SK-N-SH (cell line): Measurements from ENCODE around the gene KDM4C. TPM values are rescaled to one million over a fixed set of nuclear protein-coding genes. Genes with fewer than 3 reads are reported as not detected.

ENCODE experiments used
- CTCF ChIA-PET: fragments of 300-600, 350-600 bp; formaldehyde crosslinking; extraction: SDS; loops from one replicate; lab custom pipeline; 2021; lab: Yijun Ruan, JAX
- POLR2A ChIA-PET: fragments of 350-600 bp; sonication (Branson Sonifier 250); formaldehyde crosslinking; extraction: SDS; loops from one replicate; lab custom pipeline; 2020; ENCODE audit warnings: antibody characterized with exemption, inconsistent platforms; lab: Yijun Ruan, JAX
- DNase-seq: peaks from one replicate; pipeline ENCODE4 v3.0.0; 2012
- H2AFZ ChIP-seq: fragments of 200-600 bp; sonication (generic); 2 replicates; pipeline ENCODE4 v1.8.1; 2016; ENCODE audit warnings: antibody characterized with exemption, mild to moderate bottlenecking, low read depth
- H3F3A ChIP-seq: fragments of 200-600 bp; sonication (generic); replicated peaks from 2 replicates; pipeline ENCODE3; 2016; ENCODE audit warnings: antibody characterized with exemption, mild to moderate bottlenecking; ENCODE audit not compliant: insufficient read depth
- H3K27ac ChIP-seq, 2 experiments: fragments of 200-500 bp in 1 of 2; fragments of 200-600 bp in 1 of 2; sonication (Bioruptor generic) in 1 of 2; sonication (generic), shearing (Covaris generic) in 1 of 2; 2 replicates each; pipeline versions ENCODE4 v1.5.1 to v1.6.1; 2014 to 2016; ENCODE audit warnings: low read depth in 2 of 2, inconsistent platforms in 1 of 2, low read length in 1 of 2, mild to moderate bottlenecking in 1 of 2, mixed read lengths in 1 of 2
- H3K27me3 ChIP-seq: fragments of 200-600 bp; sonication (generic), shearing (Covaris generic); 2 replicates; pipeline ENCODE4 v1.6.1; 2016; ENCODE audit warnings: mixed run types; ENCODE audit not compliant: insufficient read depth
- H3K36me3 ChIP-seq, 2 experiments: fragments of 200-500 bp in 1 of 2; fragments of 200-600 bp in 1 of 2; sonication (Bioruptor generic) in 1 of 2; sonication (generic) in 1 of 2; replicated peaks in 1 of 2; 2 replicates each; pipeline versions ENCODE3 to v1.5.1; 2014 to 2016; ENCODE audit warnings: low read length in 1 of 2, mild to moderate bottlenecking in 1 of 2; ENCODE audit not compliant: insufficient read depth in 2 of 2, control insufficient read depth in 1 of 2
- H3K4me1 ChIP-seq, 2 experiments: fragments of 200-500 bp in 1 of 2; fragments of 200-600 bp in 1 of 2; sonication (Bioruptor generic) in 1 of 2; sonication (generic), shearing (Covaris generic) in 1 of 2; 2 replicates each; pipeline versions ENCODE4 v1.5.1 to v1.6.1; 2014 to 2016; ENCODE audit warnings: low read depth in 1 of 2, low read length in 1 of 2, mixed run types in 1 of 2; ENCODE audit not compliant: insufficient read depth in 2 of 2, control insufficient read depth in 1 of 2
- H3K4me2 ChIP-seq: fragments of 200-600 bp; sonication (generic), shearing (Covaris generic); 2 replicates; pipeline ENCODE4 v1.6.1; 2017; ENCODE audit warnings: mixed run types
- H3K4me3 ChIP-seq, 2 experiments: fragments of 200-500 bp in 1 of 2; fragments of 200-600 bp in 1 of 2; sonication (Bioruptor generic) in 1 of 2; sonication (generic), shearing (Covaris generic) in 1 of 2; 2 replicates each; pipeline versions ENCODE4 v1.5.1 to v1.8.1; 2014 to 2016; ENCODE audit warnings: low read depth in 2 of 2, inconsistent platforms in 1 of 2, low read length in 1 of 2, mild to moderate bottlenecking in 1 of 2, mixed read lengths in 1 of 2, moderate library complexity in 1 of 2
- H3K79me2 ChIP-seq: fragments of 200-600 bp; sonication (generic); 2 replicates; pipeline ENCODE4 v1.8.1; 2017; ENCODE audit warnings: mild to moderate bottlenecking; ENCODE audit not compliant: insufficient read depth
- H3K9ac ChIP-seq: fragments of 200-600 bp; sonication (generic); 2 replicates; pipeline ENCODE4 v1.6.1; 2017; ENCODE audit warnings: mixed run types
- H3K9me2 ChIP-seq: fragments of 200-600 bp; sonication (generic); 2 replicates; pipeline ENCODE4 v1.6.1; 2017; ENCODE audit warnings: mixed run types
- H3K9me3 ChIP-seq: fragments of 200-600 bp; sonication (generic); 2 replicates; pipeline ENCODE4 v1.6.1; 2017; ENCODE audit warnings: mixed run types, mild to moderate bottlenecking, moderate library complexity
- H4K20me1 ChIP-seq: fragments of 200-600 bp; sonication (generic); 2 replicates; pipeline ENCODE4 v1.6.1; 2017; ENCODE audit warnings: mild to moderate bottlenecking, mixed run types; ENCODE audit not compliant: insufficient read depth
- ELF1 ChIP-seq: IDR thresholded peaks from 2 replicates; pipeline ENCODE4 v1.4.0; 2012
- FOSL2 ChIP-seq: IDR thresholded peaks from 2 replicates; pipeline ENCODE4 v1.4.0; 2012; ENCODE audit warnings: low read depth, mild to moderate bottlenecking, moderate library complexity, borderline replicate concordance
- FOXJ3 ChIP-seq: sonication (generic); formaldehyde crosslinking; IDR thresholded peaks from 2 replicates; pipeline ENCODE4 v1.5.1; 2020; ENCODE audit warnings: mild to moderate bottlenecking, missing genetic modification reagents
- GATA2 ChIP-seq: sonication (generic); formaldehyde crosslinking; IDR thresholded peaks from 2 replicates; pipeline ENCODE4 v1.5.0; 2020; ENCODE audit warnings: mild to moderate bottlenecking, missing genetic modification reagents
- IRF3 ChIP-seq: fragments of 150-350 bp; IDR thresholded peaks from 2 replicates; pipeline ENCODE4 v1.6.1; 2016; ENCODE audit warnings: mild to moderate bottlenecking, low read depth, low read length
- JUND ChIP-seq: IDR thresholded peaks from 2 replicates; pipeline ENCODE4 v1.4.0; 2012
- RAD21 ChIP-seq: IDR thresholded peaks from 2 replicates; pipeline ENCODE4 v1.6.1; 2012; ENCODE audit warnings: mild to moderate bottlenecking, low read length
- RCOR1 ChIP-seq: fragments of 150-350 bp; IDR thresholded peaks from 2 replicates; pipeline ENCODE4 v1.6.1; 2017; ENCODE audit warnings: antibody characterized with exemption, low read length
- RFX5 ChIP-seq: IDR thresholded peaks from 2 replicates; pipeline ENCODE4 v1.6.1; 2012; ENCODE audit warnings: mild to moderate bottlenecking, improper control_type of control experiment, low read length
- RXRA ChIP-seq: IDR thresholded peaks from 2 replicates; pipeline ENCODE4 v1.4.0; 2012; ENCODE audit warnings: low read depth, mild to moderate bottlenecking, borderline replicate concordance
- SIN3A ChIP-seq: IDR thresholded peaks from 2 replicates; pipeline ENCODE4 v1.6.1; 2012; ENCODE audit warnings: low read depth, mild to moderate bottlenecking, low read length, moderate library complexity, borderline replicate concordance
- SMC3 ChIP-seq: IDR thresholded peaks from 2 replicates; pipeline ENCODE4 v1.6.1; 2012; ENCODE audit warnings: low read depth, low read length, improper control_type of control experiment
- USF2 ChIP-seq: fragments of 150-350 bp; IDR thresholded peaks from 2 replicates; pipeline ENCODE4 v1.6.1; 2017; ENCODE audit warnings: antibody characterized with exemption, low read length, low read depth, borderline replicate concordance
- WGBS: methylation state at CpG from one replicate; pipeline ENCODE4 v1.1.6; 2017; ENCODE audit warnings: low lambda C conversion rate; 5-methylcytosine and 5-hydroxymethylcytosine counted together
- polyA plus RNA-seq, 3 experiments: library from polyadenylated mRNA; depleted of rRNA; stranded (reverse); fragments of >200 nt; gene quantifications; 2 replicates each; pipeline ENCODE4 v1.2.3, GENCODE V29; 2012
- TF ChIP-seq, protein P1 (sequence below): IDR thresholded peaks from 2 replicates; pipeline ENCODE4 v1.6.1; 2012; ENCODE audit warnings: mild to moderate bottlenecking, low read depth, low read length, moderate library complexity
- TF ChIP-seq, protein P2 (sequence below): IDR thresholded peaks from 2 replicates; pipeline ENCODE4 v1.4.0; 2012; ENCODE audit warnings: low read depth, borderline replicate concordance
- TF ChIP-seq, protein P3 (sequence below): IDR thresholded peaks from 2 replicates; pipeline ENCODE4 v1.4.0; 2012; ENCODE audit warnings: low read depth, borderline replicate concordance

KDM4C gene
- polyA plus RNA-seq, 1 of the 3 experiments (the other 2 are of a cell fraction) = 9.4 TPM

- no peaks in the 10 kb centered on the region for H3K27me3 ChIP-seq
- no peaks in the 10 kb centered on the region for H3F3A ChIP-seq
- WGBS = 92% methylated on average over 3 of the region's 3 CpGs
- no peak overlapping the region for H3K4me2 ChIP-seq
- H3K9ac ChIP-seq = no peak overlapping the region
- no peak overlapping the region for H2AFZ ChIP-seq
- POLR2A ChIA-PET = no interaction called here
- H3K36me3 ChIP-seq = no peaks in the 10 kb centered on the region
- H3K79me2 ChIP-seq = no peaks in the 10 kb centered on the region
- TF ChIP-seq, protein P1, sequence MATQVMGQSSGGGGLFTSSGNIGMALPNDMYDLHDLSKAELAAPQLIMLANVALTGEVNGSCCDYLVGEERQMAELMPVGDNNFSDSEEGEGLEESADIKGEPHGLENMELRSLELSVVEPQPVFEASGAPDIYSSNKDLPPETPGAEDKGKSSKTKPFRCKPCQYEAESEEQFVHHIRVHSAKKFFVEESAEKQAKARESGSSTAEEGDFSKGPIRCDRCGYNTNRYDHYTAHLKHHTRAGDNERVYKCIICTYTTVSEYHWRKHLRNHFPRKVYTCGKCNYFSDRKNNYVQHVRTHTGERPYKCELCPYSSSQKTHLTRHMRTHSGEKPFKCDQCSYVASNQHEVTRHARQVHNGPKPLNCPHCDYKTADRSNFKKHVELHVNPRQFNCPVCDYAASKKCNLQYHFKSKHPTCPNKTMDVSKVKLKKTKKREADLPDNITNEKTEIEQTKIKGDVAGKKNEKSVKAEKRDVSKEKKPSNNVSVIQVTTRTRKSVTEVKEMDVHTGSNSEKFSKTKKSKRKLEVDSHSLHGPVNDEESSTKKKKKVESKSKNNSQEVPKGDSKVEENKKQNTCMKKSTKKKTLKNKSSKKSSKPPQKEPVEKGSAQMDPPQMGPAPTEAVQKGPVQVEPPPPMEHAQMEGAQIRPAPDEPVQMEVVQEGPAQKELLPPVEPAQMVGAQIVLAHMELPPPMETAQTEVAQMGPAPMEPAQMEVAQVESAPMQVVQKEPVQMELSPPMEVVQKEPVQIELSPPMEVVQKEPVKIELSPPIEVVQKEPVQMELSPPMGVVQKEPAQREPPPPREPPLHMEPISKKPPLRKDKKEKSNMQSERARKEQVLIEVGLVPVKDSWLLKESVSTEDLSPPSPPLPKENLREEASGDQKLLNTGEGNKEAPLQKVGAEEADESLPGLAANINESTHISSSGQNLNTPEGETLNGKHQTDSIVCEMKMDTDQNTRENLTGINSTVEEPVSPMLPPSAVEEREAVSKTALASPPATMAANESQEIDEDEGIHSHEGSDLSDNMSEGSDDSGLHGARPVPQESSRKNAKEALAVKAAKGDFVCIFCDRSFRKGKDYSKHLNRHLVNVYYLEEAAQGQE = no peak
- TF ChIP-seq FOSL2 (no peak), USF2 (no peak), FOXJ3 (no peak), IRF3 (no peak), GATA2 (CRISPR knock-in tag) (no peak), RFX5 (no peak), SMC3 (no peak), RAD21 (no peak), ELF1 (no peak), RXRA (no peak), JUND (no peak), RCOR1 (no peak), SIN3A (no peak)
- TF ChIP-seq, protein P2, sequence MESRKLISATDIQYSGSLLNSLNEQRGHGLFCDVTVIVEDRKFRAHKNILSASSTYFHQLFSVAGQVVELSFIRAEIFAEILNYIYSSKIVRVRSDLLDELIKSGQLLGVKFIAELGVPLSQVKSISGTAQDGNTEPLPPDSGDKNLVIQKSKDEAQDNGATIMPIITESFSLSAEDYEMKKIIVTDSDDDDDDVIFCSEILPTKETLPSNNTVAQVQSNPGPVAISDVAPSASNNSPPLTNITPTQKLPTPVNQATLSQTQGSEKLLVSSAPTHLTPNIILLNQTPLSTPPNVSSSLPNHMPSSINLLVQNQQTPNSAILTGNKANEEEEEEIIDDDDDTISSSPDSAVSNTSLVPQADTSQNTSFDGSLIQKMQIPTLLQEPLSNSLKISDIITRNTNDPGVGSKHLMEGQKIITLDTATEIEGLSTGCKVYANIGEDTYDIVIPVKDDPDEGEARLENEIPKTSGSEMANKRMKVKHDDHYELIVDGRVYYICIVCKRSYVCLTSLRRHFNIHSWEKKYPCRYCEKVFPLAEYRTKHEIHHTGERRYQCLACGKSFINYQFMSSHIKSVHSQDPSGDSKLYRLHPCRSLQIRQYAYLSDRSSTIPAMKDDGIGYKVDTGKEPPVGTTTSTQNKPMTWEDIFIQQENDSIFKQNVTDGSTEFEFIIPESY = no peak
- TF ChIP-seq, protein P3, sequence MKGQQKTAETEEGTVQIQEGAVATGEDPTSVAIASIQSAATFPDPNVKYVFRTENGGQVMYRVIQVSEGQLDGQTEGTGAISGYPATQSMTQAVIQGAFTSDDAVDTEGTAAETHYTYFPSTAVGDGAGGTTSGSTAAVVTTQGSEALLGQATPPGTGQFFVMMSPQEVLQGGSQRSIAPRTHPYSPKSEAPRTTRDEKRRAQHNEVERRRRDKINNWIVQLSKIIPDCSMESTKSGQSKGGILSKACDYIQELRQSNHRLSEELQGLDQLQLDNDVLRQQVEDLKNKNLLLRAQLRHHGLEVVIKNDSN = no peak
- no peaks in the 10 kb centered on the region for H4K20me1 ChIP-seq
- H3K4me1 ChIP-seq = peaks cover 0 to 12% of the 10 kb centered on the region in 2 experiments; a peak in 2 of 4 replicates
- H3K9me3 ChIP-seq = no peaks in the 10 kb centered on the region
- H3K4me3 ChIP-seq = no peak overlapping the region
- no peak overlapping the region for H3K27ac ChIP-seq
- CTCF ChIA-PET = interaction anchor here (0.7 kb wide), 1 partner anchor 21 kb away, joined by 3 read pairs; no protein-coding TSS in a partner anchor
- DNase-seq = no peak
- no peaks in the 10 kb centered on the region for H3K9me2 ChIP-seq
Measured at GRCh38 chr9:6929441-6930215, 171.9 kb downstream of the KDM4C start.
